ENCODE measurements around the gene ABHD17A.

ABHD17A gene

GRCh38 chr19:1923319-1923718 lies 38.0 kb upstream of the ABHD17A start:
- Histone ChIP-seq H2BK120ac (ENCODE audit: low read depth, low read length) (no peak overlapping the region), H2BK15ac (ENCODE audit: low read depth, poor library complexity, severe bottlenecking) (no peak overlapping the region), H2BK5ac (ENCODE audit: low read depth, low read length, poor library complexity, severe bottlenecking) (no peak overlapping the region), H2BK12ac (ENCODE audit: low read length in 2 of 2) (no peak overlapping the region), H3K4ac (ENCODE audit: low read depth in 1 of 2, low read length in 2 of 2) (no peak overlapping the region), H3K36me3 (ENCODE audit: control insufficient read depth in 1 of 2, insufficient read depth in 2 of 2, low read depth in 1 of 2, low read length in 2 of 2) (peaks cover 60 to 74% of the 10 kb centered on the region in 2 experiments), H3K4me3 (ENCODE audit: insufficient read depth in 1 of 2, low read depth in 1 of 2, low read length in 2 of 2) (no peak overlapping the region), H3K4me2 (ENCODE audit: low read length, poor library complexity, severe bottlenecking) (no peak overlapping the region), H3K9me3 (ENCODE audit: control insufficient read depth, low read length) (no peaks in the 10 kb centered on the region), H3K27ac (ENCODE audit: low read length, poor library complexity, severe bottlenecking) (no peak overlapping the region), H4K91ac (ENCODE audit: low read length) (no peak overlapping the region), H2AFZ (ENCODE audit: low read depth, low read length) (no peak overlapping the region), H3K9ac (ENCODE audit: low read length) (no peak overlapping the region), H2AK5ac (ENCODE audit: low read length, severe bottlenecking) (no peak overlapping the region), H3K27me3 (ENCODE audit: control insufficient read depth in 1 of 2, insufficient read depth in 1 of 2, low read length in 2 of 2) (no peaks in the 10 kb centered on the region), H3K79me1 (replicated peaks; ENCODE audit: low read length, poor library complexity, severe bottlenecking) (peaks cover 19% of the 10 kb centered on the region), H4K8ac (ENCODE audit: low read length) (no peak overlapping the region), H3K23ac (ENCODE audit: low read length in 2 of 2) (no peak overlapping the region), H3K4me1 (ENCODE audit: control insufficient read depth, insufficient read depth, low read depth, low read length) (no peaks in the 10 kb centered on the region), H3K14ac (ENCODE audit: low read length in 2 of 2) (no peak overlapping the region), H3K18ac (ENCODE audit: low read depth in 1 of 2, low read length in 2 of 2) (no peak overlapping the region)
- no peak for DNase-seq
- WGBS = 98% methylated on average over 5 of the region's 8 CpGs

DNA sequence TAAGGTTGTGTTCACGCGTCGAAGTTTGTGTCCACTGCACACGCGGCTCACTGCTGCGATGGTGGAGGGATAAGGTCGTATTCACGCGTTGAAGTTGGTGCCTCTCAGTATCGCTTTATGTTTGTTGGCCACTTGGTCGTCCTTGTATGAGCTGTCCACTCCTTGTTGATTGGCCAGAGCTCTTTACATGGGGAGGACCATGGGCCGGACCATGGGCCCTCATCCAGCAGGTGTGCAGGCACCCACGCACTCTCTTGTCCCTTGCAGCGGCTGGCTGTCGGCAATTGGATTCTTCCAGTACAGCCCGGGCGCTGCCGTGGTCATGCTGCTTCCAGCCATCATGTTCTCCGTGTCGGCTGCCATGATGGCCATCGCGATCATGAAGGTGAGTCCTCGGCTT lies 37.5 kb upstream of the ABHD17A start:
- H4K8ac ChIP-seq (ENCODE audit: low read length) = no peak overlapping the region
- DNase-seq = no peak
- no peak overlapping the region for H3K9ac ChIP-seq (ENCODE audit: low read length)
- H3K9me3 ChIP-seq (ENCODE audit: control insufficient read depth, low read length) = no peaks in the 10 kb centered on the region
- H3K4me1 ChIP-seq (ENCODE audit: control insufficient read depth, insufficient read depth, low read depth, low read length) = no peaks in the 10 kb centered on the region
- H3K4me3 ChIP-seq (ENCODE audit: insufficient read depth in 1 of 2, low read depth in 1 of 2, low read length in 2 of 2) = no peak overlapping the region
- H3K27ac ChIP-seq (ENCODE audit: low read length, poor library complexity, severe bottlenecking) = no peak overlapping the region
- no peak overlapping the region for H2AK5ac ChIP-seq (ENCODE audit: low read length, severe bottlenecking)
- no peak overlapping the region for H3K14ac ChIP-seq (ENCODE audit: low read length in 2 of 2)
- H3K79me1 ChIP-seq (replicated peaks; ENCODE audit: low read length, poor library complexity, severe bottlenecking) = peaks cover 22% of the 10 kb centered on the region
- no peak overlapping the region for H2AFZ ChIP-seq (ENCODE audit: low read depth, low read length)
- H3K27me3 ChIP-seq (ENCODE audit: control insufficient read depth in 1 of 2, insufficient read depth in 1 of 2, low read length in 2 of 2) = no peaks in the 10 kb centered on the region
- no peak overlapping the region for H3K4ac ChIP-seq (ENCODE audit: low read depth in 1 of 2, low read length in 2 of 2)
- no peak overlapping the region for H3K18ac ChIP-seq (ENCODE audit: low read depth in 1 of 2, low read length in 2 of 2)
- H4K91ac ChIP-seq (ENCODE audit: low read length) = no peak overlapping the region
- no peak overlapping the region for H2BK5ac ChIP-seq (ENCODE audit: low read depth, low read length, poor library complexity, severe bottlenecking)
- H3K4me2 ChIP-seq (ENCODE audit: low read length, poor library complexity, severe bottlenecking) = no peak overlapping the region
- H3K36me3 ChIP-seq (ENCODE audit: control insufficient read depth in 1 of 2, insufficient read depth in 2 of 2, low read depth in 1 of 2, low read length in 2 of 2) = peaks cover 65 to 79% of the 10 kb centered on the region in 2 experiments
- 94% methylated on average over 23 of the region's 23 CpGs for WGBS
- no peak overlapping the region for H2BK120ac ChIP-seq (ENCODE audit: low read depth, low read length)
- no peak overlapping the region for H2BK12ac ChIP-seq (ENCODE audit: low read length in 2 of 2)
- no peak overlapping the region for H2BK15ac ChIP-seq (ENCODE audit: low read depth, poor library complexity, severe bottlenecking)
- H3K23ac ChIP-seq (ENCODE audit: low read length in 2 of 2) = no peak overlapping the region

DNA sequence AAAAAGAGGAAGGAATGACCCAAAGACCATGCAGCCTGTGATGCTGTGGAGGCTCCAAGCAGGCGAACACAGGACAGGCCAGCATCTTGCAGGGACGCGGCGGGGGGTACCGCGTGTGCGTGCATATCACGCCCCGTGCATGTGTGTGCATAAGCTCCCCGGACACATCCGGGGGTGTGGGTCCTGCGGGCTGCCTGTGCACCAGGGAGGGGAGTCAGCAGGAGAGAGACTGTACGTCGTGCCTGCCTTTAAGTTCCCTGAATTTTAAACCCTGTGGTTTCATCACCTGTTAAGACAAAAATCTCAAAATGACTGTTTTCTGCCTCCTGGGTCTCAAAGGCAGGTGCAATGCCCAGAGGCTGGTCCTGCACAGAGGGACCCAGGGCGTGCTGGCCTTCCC lies 36.5 kb upstream of the ABHD17A start:
- Histone ChIP-seq H2BK5ac (ENCODE audit: low read depth, low read length, poor library complexity, severe bottlenecking) (no peak overlapping the region), H3K14ac (ENCODE audit: low read length in 2 of 2) (no peak overlapping the region), H3K9ac (ENCODE audit: low read length) (no peak overlapping the region)

GRCh38 chr19:1921326-1921725 lies 36.0 kb upstream of the ABHD17A start:
- no peak overlapping the region for H3K4ac ChIP-seq (ENCODE audit: low read depth in 1 of 2, low read length in 2 of 2)
- H3K27ac ChIP-seq (ENCODE audit: low read length, poor library complexity, severe bottlenecking) = no peak overlapping the region
- H2BK12ac ChIP-seq (ENCODE audit: low read length in 2 of 2) = no peak overlapping the region
- H3K79me1 ChIP-seq (replicated peaks; ENCODE audit: low read length, poor library complexity, severe bottlenecking) = peaks cover 33% of the 10 kb centered on the region
- no peaks in the 10 kb centered on the region for H3K4me1 ChIP-seq (ENCODE audit: control insufficient read depth, insufficient read depth, low read depth, low read length)
- H4K91ac ChIP-seq (ENCODE audit: low read length) = no peak overlapping the region
- no peak overlapping the region for H3K14ac ChIP-seq (ENCODE audit: low read length in 2 of 2)
- H2AK5ac ChIP-seq (ENCODE audit: low read length, severe bottlenecking) = no peak overlapping the region
- no peak overlapping the region for H2AFZ ChIP-seq (ENCODE audit: low read depth, low read length)
- no peak overlapping the region for H2BK120ac ChIP-seq (ENCODE audit: low read depth, low read length)
- H3K36me3 ChIP-seq (ENCODE audit: control insufficient read depth in 1 of 2, insufficient read depth in 2 of 2, low read depth in 1 of 2, low read length in 2 of 2) = peaks cover 75 to 92% of the 10 kb centered on the region in 2 experiments
- no peak overlapping the region for H2BK5ac ChIP-seq (ENCODE audit: low read depth, low read length, poor library complexity, severe bottlenecking)
- DNase-seq = no peak
- H3K27me3 ChIP-seq (ENCODE audit: control insufficient read depth in 1 of 2, insufficient read depth in 1 of 2, low read length in 2 of 2) = no peaks in the 10 kb centered on the region
- H2BK15ac ChIP-seq (ENCODE audit: low read depth, poor library complexity, severe bottlenecking) = no peak overlapping the region
- no peak overlapping the region for H3K18ac ChIP-seq (ENCODE audit: low read depth in 1 of 2, low read length in 2 of 2)
- H3K9ac ChIP-seq (ENCODE audit: low read length) = no peak overlapping the region
- no peak overlapping the region for H3K4me3 ChIP-seq (ENCODE audit: insufficient read depth in 1 of 2, low read depth in 1 of 2, low read length in 2 of 2)
- H3K4me2 ChIP-seq (ENCODE audit: low read length, poor library complexity, severe bottlenecking) = no peak overlapping the region
- no peaks in the 10 kb centered on the region for H3K9me3 ChIP-seq (ENCODE audit: control insufficient read depth, low read length)
- WGBS = 96% methylated on average over 18 of the region's 19 CpGs
- H4K8ac ChIP-seq (ENCODE audit: low read length) = no peak overlapping the region
- H3K23ac ChIP-seq (ENCODE audit: low read length in 2 of 2) = no peak overlapping the region

More for the DNA sequence above, 36.5 kb upstream of the ABHD17A start:
- Histone ChIP-seq H3K27me3 (ENCODE audit: control insufficient read depth in 1 of 2, insufficient read depth in 1 of 2, low read length in 2 of 2) (no peaks in the 10 kb centered on the region), H3K18ac (ENCODE audit: low read depth in 1 of 2, low read length in 2 of 2) (no peak overlapping the region), H4K8ac (ENCODE audit: low read length) (no peak overlapping the region), H3K36me3 (ENCODE audit: control insufficient read depth in 1 of 2, insufficient read depth in 2 of 2, low read depth in 1 of 2, low read length in 2 of 2) (peaks cover 72 to 88% of the 10 kb centered on the region in 2 experiments), H3K9me3 (ENCODE audit: control insufficient read depth, low read length) (no peaks in the 10 kb centered on the region), H3K27ac (ENCODE audit: low read length, poor library complexity, severe bottlenecking) (no peak overlapping the region), H3K23ac (ENCODE audit: low read length in 2 of 2) (no peak overlapping the region), H2AFZ (ENCODE audit: low read depth, low read length) (no peak overlapping the region), H2BK15ac (ENCODE audit: low read depth, poor library complexity, severe bottlenecking) (no peak overlapping the region), H2BK12ac (ENCODE audit: low read length in 2 of 2) (no peak overlapping the region), H2BK120ac (ENCODE audit: low read depth, low read length) (no peak overlapping the region), H3K4me1 (ENCODE audit: control insufficient read depth, insufficient read depth, low read depth, low read length) (no peaks in the 10 kb centered on the region), H3K4me2 (ENCODE audit: low read length, poor library complexity, severe bottlenecking) (no peak overlapping the region), H3K4ac (ENCODE audit: low read depth in 1 of 2, low read length in 2 of 2) (no peak overlapping the region), H2AK5ac (ENCODE audit: low read length, severe bottlenecking) (no peak overlapping the region), H3K4me3 (ENCODE audit: insufficient read depth in 1 of 2, low read depth in 1 of 2, low read length in 2 of 2) (no peak overlapping the region), H4K91ac (ENCODE audit: low read length) (no peak overlapping the region), H3K79me1 (replicated peaks; ENCODE audit: low read length, poor library complexity, severe bottlenecking) (peaks cover 29% of the 10 kb centered on the region)
- WGBS = 98% methylated on average over 15 of the region's 15 CpGs
- no peak for DNase-seq
